ENCODE data around the gene ALG9. TPM values are rescaled to one million over a fixed set of nuclear protein-coding genes. Genes with fewer than 3 reads are reported as not detected.

ALG9 gene
- total and polyA plus RNA-seq, 10 of the 15 experiments (the other 5 are each of a cell fraction or from before 2014, with no cell fraction given): 10.8 to 41.6 (median 25.5) TPM

GRCh38 chr11:111910676-111911562 lies 39.5 kb upstream of the ALG9 start:
- H3K4me3 ChIP-seq: no peak overlapping the region
- no peak overlapping the region for H3K27ac ChIP-seq (ENCODE audit: control insufficient read depth, insufficient read depth)
- no peaks in the 10 kb centered on the region for H3K4me1 ChIP-seq (ENCODE audit: control insufficient read depth, insufficient read depth, low read length)
- H3K4me2 ChIP-seq (ENCODE audit: control insufficient read depth, insufficient read depth): no peak overlapping the region
- FAIRE-seq (no peak), DNase-seq (ENCODE audit: low read depth, low spot score) (no peak), ATAC-seq (no peak)
- WGBS (ENCODE audit: insufficient coverage, insufficient replicate concordance, low lambda C conversion rate, missing lambda C conversion rate): 51% methylated on average over 9 of the region's 9 CpGs
- intact Hi-C loops (cut with micrococcal nuclease; ENCODE audit: unreplicated experiment) (no loop called here), in situ Hi-C loops (cut with MboI) (no loop called here)
- RAD21 ChIA-PET (ENCODE audit: unreplicated experiment): interaction anchor here (0.6 to 0.7 kb wide), 2 partner anchors 13 to 40 kb away, joined by 3 read pairs; partner anchors contain the start of gene ALG9
- H3K27me3 ChIP-seq (replicated peaks in 1 of 2; ENCODE audit: control insufficient read depth in 2 of 2, insufficient read depth in 2 of 2, low read length in 1 of 2): no peaks in the 10 kb centered on the region; a peak in 2 of 4 replicates
- SMC1A ChIA-PET (ENCODE audit: uncharacterized antibody, unreplicated experiment): no interaction called here
- no peaks in the 10 kb centered on the region for H4K20me1 ChIP-seq (ENCODE audit: control insufficient read depth, insufficient read depth)
- no peak overlapping the region for H3K9ac ChIP-seq (ENCODE audit: control insufficient read depth, insufficient read depth, low read length)
- H3K9me3 ChIP-seq (replicated peaks; ENCODE audit: control insufficient read depth, insufficient read depth, low read length): no peaks in the 10 kb centered on the region
- no peak overlapping the region for H2AFZ ChIP-seq (ENCODE audit: control insufficient read depth, low read depth, low read length)
- no peaks in the 10 kb centered on the region for H3K79me2 ChIP-seq (ENCODE audit: control insufficient read depth, insufficient read depth, low read length)
- no peaks in the 10 kb centered on the region for H3K36me3 ChIP-seq (ENCODE audit: control insufficient read depth in 2 of 2, insufficient read depth in 2 of 2, low read length in 1 of 2)
- CTCF ChIA-PET: interaction anchor here (1.4 kb wide), 1 partner anchor 16 kb away, joined by 5 read pairs; no protein-coding TSS in a partner anchor
- BruUV-seq (replicated peaks): no TSS peak
- POLR2A ChIA-PET: no interaction called here
- TF ChIP-seq KDM1A (IDR thresholded peaks at IDR 0.05; ENCODE audit: borderline replicate concordance): no peak
- TF ChIP-seq CTCF (IDR thresholded peaks at IDR 0.05 in 2 of 3, conservative IDR thresholded peaks at IDR 0.05 in 1 of 3; ENCODE audit: control insufficient read depth in 2 of 3, extremely low read depth in 1 of 3, insufficient read depth in 1 of 3, low read depth in 3 of 3, low read length in 3 of 3): no peak
- TF ChIP-seq RBBP5 (conservative IDR thresholded peaks at IDR 0.05): no peak
- TF ChIP-seq POLR2AphosphoS5 (IDR thresholded peaks at IDR 0.05; ENCODE audit: low read length): no peak
- TF ChIP-seq RFX5 (IDR thresholded peaks at IDR 0.05; ENCODE audit: low read depth, low read length): no peak
- no peak for TF ChIP-seq RELA (IDR thresholded peaks at IDR 0.05; ENCODE audit: borderline replicate concordance, partially characterized antibody)
- TF ChIP-seq TARDBP (IDR thresholded peaks at IDR 0.05; ENCODE audit: borderline replicate concordance): no peak
- no peak for TF ChIP-seq ZNF687 (IDR thresholded peaks at IDR 0.05)
- TF ChIP-seq, protein P1, sequence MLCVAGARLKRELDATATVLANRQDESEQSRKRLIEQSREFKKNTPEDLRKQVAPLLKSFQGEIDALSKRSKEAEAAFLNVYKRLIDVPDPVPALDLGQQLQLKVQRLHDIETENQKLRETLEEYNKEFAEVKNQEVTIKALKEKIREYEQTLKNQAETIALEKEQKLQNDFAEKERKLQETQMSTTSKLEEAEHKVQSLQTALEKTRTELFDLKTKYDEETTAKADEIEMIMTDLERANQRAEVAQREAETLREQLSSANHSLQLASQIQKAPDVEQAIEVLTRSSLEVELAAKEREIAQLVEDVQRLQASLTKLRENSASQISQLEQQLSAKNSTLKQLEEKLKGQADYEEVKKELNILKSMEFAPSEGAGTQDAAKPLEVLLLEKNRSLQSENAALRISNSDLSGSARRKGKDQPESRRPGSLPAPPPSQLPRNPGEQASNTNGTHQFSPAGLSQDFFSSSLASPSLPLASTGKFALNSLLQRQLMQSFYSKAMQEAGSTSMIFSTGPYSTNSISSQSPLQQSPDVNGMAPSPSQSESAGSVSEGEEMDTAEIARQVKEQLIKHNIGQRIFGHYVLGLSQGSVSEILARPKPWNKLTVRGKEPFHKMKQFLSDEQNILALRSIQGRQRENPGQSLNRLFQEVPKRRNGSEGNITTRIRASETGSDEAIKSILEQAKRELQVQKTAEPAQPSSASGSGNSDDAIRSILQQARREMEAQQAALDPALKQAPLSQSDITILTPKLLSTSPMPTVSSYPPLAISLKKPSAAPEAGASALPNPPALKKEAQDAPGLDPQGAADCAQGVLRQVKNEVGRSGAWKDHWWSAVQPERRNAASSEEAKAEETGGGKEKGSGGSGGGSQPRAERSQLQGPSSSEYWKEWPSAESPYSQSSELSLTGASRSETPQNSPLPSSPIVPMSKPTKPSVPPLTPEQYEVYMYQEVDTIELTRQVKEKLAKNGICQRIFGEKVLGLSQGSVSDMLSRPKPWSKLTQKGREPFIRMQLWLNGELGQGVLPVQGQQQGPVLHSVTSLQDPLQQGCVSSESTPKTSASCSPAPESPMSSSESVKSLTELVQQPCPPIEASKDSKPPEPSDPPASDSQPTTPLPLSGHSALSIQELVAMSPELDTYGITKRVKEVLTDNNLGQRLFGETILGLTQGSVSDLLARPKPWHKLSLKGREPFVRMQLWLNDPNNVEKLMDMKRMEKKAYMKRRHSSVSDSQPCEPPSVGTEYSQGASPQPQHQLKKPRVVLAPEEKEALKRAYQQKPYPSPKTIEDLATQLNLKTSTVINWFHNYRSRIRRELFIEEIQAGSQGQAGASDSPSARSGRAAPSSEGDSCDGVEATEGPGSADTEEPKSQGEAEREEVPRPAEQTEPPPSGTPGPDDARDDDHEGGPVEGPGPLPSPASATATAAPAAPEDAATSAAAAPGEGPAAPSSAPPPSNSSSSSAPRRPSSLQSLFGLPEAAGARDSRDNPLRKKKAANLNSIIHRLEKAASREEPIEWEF (IDR thresholded peaks at IDR 0.05; ENCODE audit: insufficient replicate concordance, low read depth, low read length): no peak
- TF ChIP-seq BRCA1 (IDR thresholded peaks at IDR 0.05; ENCODE audit: low read depth, low read length): no peak
- TF ChIP-seq SIN3A (IDR thresholded peaks at IDR 0.05; ENCODE audit: low read depth, low read length): no peak
- TF ChIP-seq HCFC1 (IDR thresholded peaks at IDR 0.05; ENCODE audit: low read length): no peak

Measured in GM12878 (cell line).